ENCODE data around the gene LRFN3. TPM values are rescaled to one million over a fixed set of nuclear protein-coding genes. Genes with fewer than 3 reads are reported as not detected.

The LRFN3 gene
- polyA plus RNA-seq, 1 experiment, result 1.8 TPM

- no peak for TF ChIP-seq CTCF (IDR thresholded peaks at IDR 0.05; ENCODE audit: insufficient read depth, low read depth, low read length)
- CTCF ChIA-PET, result interaction anchor here (1.2 kb wide), 1 partner anchor 27 kb away, joined by 3 read pairs; no protein-coding TSS in a partner anchor
- POLR2A ChIA-PET, result no interaction called here
- Histone ChIP-seq H3K4me3 (ENCODE audit: low read depth, low read length) (no peak overlapping the region), H3K27me3 (ENCODE audit: control insufficient read depth, insufficient read depth, low read length) (peaks cover 6% of the 10 kb centered on the region), H3K36me3 (ENCODE audit: control insufficient read depth, insufficient read depth, low read length) (no peaks in the 10 kb centered on the region)
- no peak for DNase-seq (ENCODE audit: low read depth)
These were observed 49.9 kb downstream of the LRFN3 start for GRCh38 chr19:35986111-35986510.

- Histone ChIP-seq H3K36me3 (ENCODE audit: control insufficient read depth, insufficient read depth, low read length) (no peaks in the 10 kb centered on the region), H3K4me3 (ENCODE audit: low read depth, low read length) (peak overlapping the region; percentile 30), H3K27me3 (ENCODE audit: control insufficient read depth, insufficient read depth, low read length) (peaks cover 6% of the 10 kb centered on the region)
- ChIA-PET CTCF (interaction anchor here (1.2 kb wide), 1 partner anchor 28 kb away, joined by 3 read pairs; no protein-coding TSS in a partner anchor), POLR2A (no interaction called here)
- no peak for TF ChIP-seq CTCF (IDR thresholded peaks at IDR 0.05; ENCODE audit: insufficient read depth, low read depth, low read length)
- DNase-seq (ENCODE audit: low read depth), result no peak
These were observed 50.7 kb downstream of the LRFN3 start for GRCh38 chr19:35986664-35987570.

GRCh38 chr19:35987571-35987896, 51.4 kb downstream of the LRFN3 start:
- no peak overlapping the region for H3K4me3 ChIP-seq (ENCODE audit: low read depth, low read length)
- ChIA-PET POLR2A (no interaction called here), CTCF (no interaction called here)

GRCh38 chr19:35988824-35989223, 52.6 kb downstream of the LRFN3 start:
- no peak for TF ChIP-seq CTCF (IDR thresholded peaks at IDR 0.05; ENCODE audit: insufficient read depth, low read depth, low read length)
- CTCF ChIA-PET, result no interaction called here
- POLR2A ChIA-PET, result no interaction called here
- Histone ChIP-seq H3K4me3 (ENCODE audit: low read depth, low read length) (no peak overlapping the region), H3K27me3 (ENCODE audit: control insufficient read depth, insufficient read depth, low read length) (peaks cover 6% of the 10 kb centered on the region), H3K36me3 (ENCODE audit: control insufficient read depth, insufficient read depth, low read length) (no peaks in the 10 kb centered on the region)
- no peak for DNase-seq (ENCODE audit: low read depth)

More at GRCh38 chr19:35987571-35987896, 51.4 kb downstream of the LRFN3 start:
- no peak for TF ChIP-seq CTCF (IDR thresholded peaks at IDR 0.05; ENCODE audit: insufficient read depth, low read depth, low read length)
- no peak for DNase-seq (ENCODE audit: low read depth)
- Histone ChIP-seq H3K36me3 (ENCODE audit: control insufficient read depth, insufficient read depth, low read length) (no peaks in the 10 kb centered on the region), H3K27me3 (ENCODE audit: control insufficient read depth, insufficient read depth, low read length) (peaks cover 6% of the 10 kb centered on the region)

GRCh38 chr19:35990156-35990555, 54.0 kb downstream of the LRFN3 start:
- ChIA-PET CTCF (interaction anchor here (0.8 to 1.3 kb wide), 2 partner anchors 43 to 71 kb away, joined by 3 to 4 read pairs; no protein-coding TSS in a partner anchor), POLR2A (no interaction called here)
- Histone ChIP-seq H3K36me3 (ENCODE audit: control insufficient read depth, insufficient read depth, low read length) (no peaks in the 10 kb centered on the region), H3K27me3 (ENCODE audit: control insufficient read depth, insufficient read depth, low read length) (peaks cover 6% of the 10 kb centered on the region), H3K4me3 (ENCODE audit: low read depth, low read length) (no peak overlapping the region)
- TF ChIP-seq CTCF (IDR thresholded peaks at IDR 0.05; ENCODE audit: insufficient read depth, low read depth, low read length), result no peak
- no peak for DNase-seq (ENCODE audit: low read depth)
